ENCODE data around the gene ACOXL.

Gene ACOXL

GRCh38 chr2:110861616-110862260, 129.4 kb downstream of the ACOXL start:
- DNase-seq: no peak

GRCh38 chr2:110863726-110864125, 131.4 kb downstream of the ACOXL start:
- DNase-seq: no peak

GRCh38 chr2:110864176-110864575, 131.8 kb downstream of the ACOXL start:
- no peak for DNase-seq

- DNase-seq: no peak
These were observed 132.4 kb downstream of the ACOXL start for GRCh38 chr2:110864731-110865130.

DNA sequence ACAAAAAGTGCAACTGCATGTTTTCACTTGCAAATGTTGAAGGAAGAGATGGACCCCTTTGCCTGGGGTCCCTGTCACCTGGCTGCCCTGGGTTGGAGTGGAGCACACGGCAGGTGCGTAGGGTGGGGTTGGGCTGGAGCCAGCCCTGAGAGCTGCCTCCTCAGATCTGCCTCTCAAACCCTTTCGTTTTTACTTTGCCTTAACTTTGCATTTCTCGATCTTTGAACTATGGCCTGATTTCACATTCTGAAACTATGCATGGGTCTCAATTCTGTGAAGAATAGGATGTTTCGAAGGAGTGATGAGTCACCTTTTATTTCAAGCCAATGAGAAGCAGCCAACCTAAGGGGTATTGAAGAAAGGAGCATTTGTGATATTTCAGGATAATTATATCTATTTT, 132.8 kb downstream of the ACOXL start:
- peak; percentile 30 for DNase-seq

GRCh38 chr2:110866045-110866444, 133.7 kb downstream of the ACOXL start:
- DNase-seq: no peak

DNA sequence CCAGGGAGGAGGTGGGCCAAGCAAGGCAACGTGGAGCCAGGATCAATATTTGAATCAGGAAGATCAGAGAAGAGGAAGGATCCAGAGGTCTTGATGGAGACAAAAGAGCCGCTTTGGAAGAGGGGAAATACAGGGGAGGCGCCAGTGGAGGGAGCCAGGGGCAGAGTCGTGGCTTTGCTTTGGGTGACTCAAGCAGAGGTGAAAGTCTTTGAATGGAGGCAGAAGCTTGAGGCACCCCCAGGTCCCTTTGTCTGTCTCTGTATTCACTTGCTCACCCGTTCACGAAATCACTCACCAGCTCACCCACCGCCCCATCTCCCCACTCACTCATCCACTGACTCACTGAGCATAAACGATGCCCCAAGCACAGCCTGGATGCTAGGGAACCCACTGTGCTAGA, 134.1 kb downstream of the ACOXL start:
- no peak for DNase-seq

GRCh38 chr2:110867078-110867477, 134.7 kb downstream of the ACOXL start:
- DNase-seq: no peak

GRCh38 chr2:110868971-110869370, 136.6 kb downstream of the ACOXL start:
- no peak for DNase-seq

- DNase-seq: peak; percentile 14
These were observed 137.4 kb downstream of the ACOXL start for GRCh38 chr2:110869472-110870446.

DNA sequence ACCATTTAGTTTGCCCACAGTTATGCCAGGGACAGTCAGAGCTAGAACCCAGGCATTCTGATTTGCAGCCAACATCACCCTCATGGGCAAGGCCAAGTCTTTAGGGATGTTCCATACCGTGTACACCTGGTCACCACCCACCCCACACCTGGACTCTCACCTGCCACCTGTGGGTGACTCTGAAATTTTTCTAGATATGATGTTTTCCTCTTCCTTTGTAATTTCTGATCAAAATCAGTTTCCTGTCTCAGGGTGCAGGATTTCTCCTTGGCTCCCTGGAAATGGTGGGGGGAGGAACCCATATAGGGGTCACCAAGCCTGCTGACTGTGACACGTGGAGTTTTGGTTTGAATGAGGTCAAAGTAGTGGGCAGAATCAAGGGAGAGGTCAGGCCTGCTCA, 138.2 kb downstream of the ACOXL start:
- no peak for DNase-seq

DNA sequence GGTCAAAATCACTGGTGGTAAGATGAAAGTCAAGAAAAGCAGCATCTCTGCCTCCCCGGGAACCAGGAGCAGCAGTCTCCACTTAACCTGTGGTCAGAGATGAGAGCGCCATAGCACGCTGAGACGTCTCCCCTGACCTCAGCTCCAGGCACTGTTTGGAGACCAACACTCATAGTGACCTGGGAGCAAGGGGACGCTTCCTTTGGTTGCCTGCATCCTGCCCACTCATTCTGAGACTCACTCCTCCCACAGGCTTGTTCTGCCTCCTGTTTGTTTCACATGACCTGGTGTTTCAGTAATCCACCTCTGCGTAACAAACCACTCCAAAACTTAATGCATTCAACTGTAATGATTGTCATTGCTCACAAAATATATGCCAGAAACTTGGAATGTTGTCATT, 139.3 kb downstream of the ACOXL start:
- DNase-seq: no peak

DNA sequence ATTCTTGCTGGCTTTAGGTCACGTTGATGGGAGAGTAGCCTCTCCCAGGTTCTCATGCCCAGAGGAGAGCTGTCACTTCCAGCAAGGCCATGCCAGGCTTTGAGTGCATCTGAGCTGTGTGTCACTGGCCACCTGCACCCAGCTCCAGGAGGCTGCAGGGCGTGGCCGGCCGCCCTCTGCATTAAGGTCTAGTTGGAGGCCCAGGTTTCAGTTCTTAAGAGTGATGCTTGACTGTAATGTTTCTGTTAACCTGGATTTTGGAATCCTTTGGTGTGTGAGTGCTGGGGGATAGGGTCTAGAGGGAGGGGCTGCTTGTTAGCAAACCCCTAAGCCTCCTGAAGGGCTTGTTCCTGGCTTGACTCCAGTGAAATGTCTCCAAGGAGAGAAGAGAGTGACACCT, 140.1 kb downstream of the ACOXL start:
- DNase-seq: no peak

DNA sequence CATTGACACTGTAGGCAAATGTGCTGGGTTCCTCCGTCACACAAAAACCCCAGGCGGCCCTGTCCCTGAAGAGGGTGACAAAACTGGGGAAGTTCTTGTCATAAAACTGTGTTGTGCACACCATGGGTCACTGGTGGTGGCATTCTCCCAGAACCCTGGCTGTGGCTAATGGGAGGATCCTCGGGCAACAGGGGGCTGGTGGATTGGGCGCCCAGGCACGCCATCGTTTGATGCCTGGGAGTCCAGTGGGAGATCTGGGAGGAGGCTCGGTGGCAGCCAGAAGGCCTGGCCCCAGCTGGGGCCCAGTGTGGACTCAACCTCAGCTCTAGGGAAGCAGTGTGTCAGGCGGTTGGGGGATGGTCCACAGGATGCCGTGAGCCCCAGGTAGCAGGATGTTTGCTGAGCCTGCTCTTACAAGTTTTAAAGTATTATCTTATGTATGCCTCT, 140.7 kb downstream of the ACOXL start:
- no peak for DNase-seq

DNA sequence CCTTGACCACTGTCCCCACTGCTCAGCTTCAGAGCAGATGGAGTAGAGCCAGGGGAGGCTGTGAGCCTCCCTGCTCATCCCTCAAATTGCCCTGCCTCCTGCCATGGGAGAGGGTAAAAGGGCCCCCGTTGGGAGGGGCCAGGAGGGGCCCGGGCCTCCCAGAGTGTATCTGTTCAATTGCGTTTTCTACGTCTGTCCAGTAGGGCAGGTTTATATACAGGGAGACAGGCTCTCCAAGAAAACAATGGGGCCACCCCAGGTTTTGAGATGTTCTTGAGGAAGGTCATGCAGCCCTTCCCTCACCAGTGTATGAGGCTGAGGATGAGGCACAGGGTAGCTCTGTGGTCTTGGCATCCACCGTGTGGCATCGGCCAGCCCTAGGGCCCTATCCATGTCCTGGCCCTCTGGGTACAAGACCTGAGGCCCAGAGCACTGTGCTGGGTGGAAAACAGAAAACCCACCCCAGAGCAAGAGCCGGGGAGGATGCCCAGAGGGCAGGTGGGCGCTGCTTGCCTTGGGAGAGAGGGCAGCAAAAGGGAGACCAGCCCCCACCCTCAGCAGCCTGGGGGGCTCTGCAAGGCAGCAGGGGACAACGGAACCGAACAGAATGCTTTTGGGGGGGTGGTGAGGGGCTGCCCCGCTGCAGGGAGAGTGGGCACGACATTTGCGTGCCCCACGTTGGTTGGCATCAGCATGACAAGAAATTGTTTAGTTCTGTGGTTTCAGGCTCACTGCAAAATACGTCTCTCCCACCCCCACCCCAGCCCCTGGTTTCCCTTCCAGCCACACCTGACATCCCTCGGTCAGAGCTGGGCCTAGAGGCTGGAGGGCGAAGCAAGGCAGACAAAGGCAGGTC, 141.5 kb downstream of the ACOXL start:
- no peak for DNase-seq

GRCh38 chr2:110874453-110875383, 142.3 kb downstream of the ACOXL start:
- no peak for DNase-seq

DNA sequence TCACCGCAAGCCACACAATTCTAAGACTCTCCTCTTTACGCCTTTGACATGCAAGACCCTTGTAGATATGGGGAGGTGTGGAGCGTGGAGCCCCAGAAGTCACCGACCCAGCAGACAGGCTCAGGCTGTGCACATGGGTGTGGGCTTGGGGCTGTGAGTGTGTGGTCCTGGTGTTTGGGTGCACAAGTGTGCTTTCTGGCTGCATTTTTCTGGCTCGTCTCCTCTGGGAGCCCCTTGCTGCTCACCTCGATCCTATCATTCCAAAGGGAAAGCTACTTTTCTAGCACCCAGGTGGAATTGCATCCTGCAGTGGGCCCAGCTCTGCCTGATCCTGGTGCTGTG, 143.0 kb downstream of the ACOXL start:
- no peak for DNase-seq

DNA sequence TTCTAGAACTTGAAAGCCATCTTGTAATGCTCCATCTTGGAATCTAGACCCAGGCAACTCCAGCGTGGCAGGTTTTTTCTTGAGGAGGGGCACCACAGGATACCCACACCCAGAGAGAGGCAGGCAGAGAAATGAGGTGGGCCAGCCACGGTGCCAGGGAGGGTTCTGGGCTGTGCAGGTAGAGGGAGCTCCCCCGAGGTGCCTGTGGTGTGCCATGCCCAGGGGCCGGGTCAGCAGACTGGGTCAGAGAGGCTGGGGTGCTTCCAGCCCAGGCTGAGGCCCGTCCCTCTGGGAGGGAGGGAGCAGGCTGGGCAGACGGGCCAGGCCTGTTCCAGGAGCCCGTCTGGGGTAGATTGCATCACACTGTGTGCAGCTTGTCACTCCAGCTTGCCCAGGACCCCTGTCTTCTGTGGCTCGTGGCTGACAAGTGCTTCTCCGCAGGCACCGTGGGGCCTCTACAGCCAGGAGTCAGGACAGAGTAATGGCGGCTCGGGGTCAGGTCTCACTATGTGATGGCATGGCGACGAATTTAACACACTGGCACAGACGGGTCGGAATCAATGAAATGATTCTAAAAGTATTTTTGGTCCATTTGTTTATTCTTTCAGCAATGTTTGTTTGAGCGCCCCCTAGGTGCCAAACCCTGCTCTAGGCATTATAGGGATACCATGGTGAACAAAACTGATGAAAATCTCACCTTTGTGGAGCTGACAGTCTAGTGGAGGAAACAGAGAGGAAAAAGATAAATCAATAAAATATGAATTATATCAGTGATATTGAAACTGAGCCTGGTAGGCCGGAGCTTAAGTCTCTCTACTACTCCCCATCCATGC, 144.0 kb downstream of the ACOXL start:
- DNase-seq: no peak

DNA sequence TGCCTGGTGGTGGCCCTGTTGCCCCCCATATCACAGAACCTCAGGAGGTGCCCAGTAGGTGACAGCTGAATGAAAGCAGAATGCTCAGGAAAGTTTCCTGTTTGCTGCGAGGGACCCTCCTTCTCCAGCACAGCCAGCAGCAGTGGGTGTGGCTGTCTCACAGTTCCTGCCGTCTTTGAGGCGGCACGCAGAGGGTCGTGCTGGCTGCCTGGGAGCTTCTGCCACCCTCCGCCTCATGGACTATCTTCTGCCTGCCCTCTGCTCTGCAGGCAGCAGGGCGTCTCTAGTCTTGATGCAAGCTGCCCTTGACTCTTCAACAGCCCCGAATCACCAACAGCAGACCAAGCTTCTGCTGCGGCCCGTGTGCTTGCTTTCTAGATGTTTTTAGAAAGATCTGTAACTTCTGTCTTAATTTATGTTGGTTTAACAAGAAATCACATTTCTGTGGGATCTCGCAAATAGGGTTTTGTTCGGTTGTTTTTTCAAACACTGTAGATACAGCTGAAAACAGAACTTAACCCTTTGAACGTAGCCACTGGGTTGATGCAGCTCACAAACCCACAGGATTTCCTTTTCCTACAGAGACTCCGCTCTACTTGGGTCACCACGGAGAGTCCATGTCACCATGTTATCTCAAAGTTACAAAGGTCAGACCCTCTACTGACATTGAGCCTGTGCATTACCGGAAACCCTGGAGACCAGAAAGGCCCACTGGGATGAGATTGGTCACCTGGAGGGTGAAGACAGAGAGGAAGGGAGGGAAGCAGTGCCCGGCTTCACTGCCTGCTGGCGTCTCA, 144.9 kb downstream of the ACOXL start:
- DNase-seq: no peak

- no peak for DNase-seq
These were observed 145.8 kb downstream of the ACOXL start for GRCh38 chr2:110878150-110878549.

Data from HCEC 1CT (cell line).